ENCODE data around the gene CHST15. TPM values are rescaled to one million over a fixed set of nuclear protein-coding genes. Genes with fewer than 3 reads are reported as not detected.
A peak's percentile ranks its signal among the peaks of the same experiment; 100 is the strongest.
"Not testable (repeated sequence)": the region's sequence is repeated elsewhere in the genome, so short reads cannot be mapped to it uniquely, and the experiment has no call there.

CHST15 gene
- total and polyA plus RNA-seq, 2 donors from 2014 or later = 2.8 to 39.7 TPM

- H3K27ac ChIP-seq (ENCODE audit: low read depth in 2 of 2, low read length in 2 of 2) = no peak overlapping the region
- H3K9me3 ChIP-seq (ENCODE audit: control insufficient read depth in 2 of 3, insufficient read depth in 1 of 3, low read length in 3 of 3) = peaks cover 0 to 4% (median 2%) of the 10 kb centered on the region in 3 donors
- no peak overlapping the region for H3K9ac ChIP-seq (ENCODE audit: low read length in 3 of 3)
- intact Hi-C loops (cut with DNase I) = no loop called here
- peaks cover 0 to 3% (median 0%) of the 10 kb centered on the region in 3 donors for H3K4me1 ChIP-seq (ENCODE audit: control insufficient read depth in 2 of 3, insufficient read depth in 2 of 3, low read depth in 1 of 3, low read length in 3 of 3)
- H3K36me3 ChIP-seq (ENCODE audit: control insufficient read depth in 2 of 3, insufficient read depth in 3 of 3, low read length in 3 of 3) = no peaks in the 10 kb centered on the region
- DNase-seq (no peak), FAIRE-seq (no peak)
- no peak for TF ChIP-seq CTCF (IDR thresholded peaks at IDR 0.05; ENCODE audit: borderline replicate concordance, extremely low read depth, insufficient read depth)
- H3K4me3 ChIP-seq (ENCODE audit: low read length in 3 of 3) = no peak overlapping the region
- H3K27me3 ChIP-seq (ENCODE audit: control insufficient read depth, insufficient read depth, low read length) = peaks cover 3% of the 10 kb centered on the region
Observed at GRCh38 chr10:124096494-124096893, 3.1 kb upstream of the CHST15 start.

GRCh38 chr10:124095801-124096200 is 2.4 kb upstream of the CHST15 start:
- H3K9me3 ChIP-seq (ENCODE audit: control insufficient read depth in 2 of 3, insufficient read depth in 1 of 3, low read length in 3 of 3); H3K4me1 ChIP-seq (ENCODE audit: control insufficient read depth in 2 of 3, insufficient read depth in 2 of 3, low read depth in 1 of 3, low read length in 3 of 3); H3K9ac ChIP-seq (ENCODE audit: low read length in 3 of 3); DNase-seq; H3K36me3 ChIP-seq (ENCODE audit: control insufficient read depth in 2 of 3, insufficient read depth in 3 of 3, low read length in 3 of 3); intact Hi-C loops (cut with DNase I); FAIRE-seq; H3K4me3 ChIP-seq (ENCODE audit: low read length in 3 of 3); H3K27ac ChIP-seq (ENCODE audit: low read depth in 2 of 2, low read length in 2 of 2); H3K27me3 ChIP-seq (ENCODE audit: control insufficient read depth, insufficient read depth, low read length): not testable (repeated sequence)

DNA sequence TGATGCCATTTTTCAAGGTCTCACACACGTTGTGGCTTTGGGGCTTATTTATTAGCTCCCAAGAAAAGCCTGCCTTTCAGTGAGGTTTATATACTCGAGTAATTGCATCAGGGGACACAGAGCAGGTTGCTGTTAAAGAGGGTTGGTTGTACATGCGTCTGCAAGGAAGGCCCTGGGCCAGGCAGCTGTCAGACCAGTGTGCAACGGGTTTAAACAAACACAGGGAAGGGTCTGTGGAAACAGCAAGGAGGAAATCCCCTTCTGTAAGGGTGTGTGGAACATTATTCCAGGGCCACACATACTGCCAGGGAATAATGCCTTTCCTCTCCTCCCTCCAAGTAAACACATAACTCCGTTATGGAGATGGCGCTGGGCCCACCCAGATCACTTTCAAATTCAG is 1.7 kb upstream of the CHST15 start:
- no peak overlapping the region for H3K27ac ChIP-seq (ENCODE audit: low read depth in 2 of 2, low read length in 2 of 2)
- DNase-seq = no peak
- intact Hi-C loops (cut with DNase I) = no loop called here
- TF ChIP-seq CTCF (IDR thresholded peaks at IDR 0.05; ENCODE audit: borderline replicate concordance, extremely low read depth, insufficient read depth) = no peak
- peaks cover 0 to 8% (median 0%) of the 10 kb centered on the region in 3 donors for H3K4me1 ChIP-seq (ENCODE audit: control insufficient read depth in 2 of 3, insufficient read depth in 2 of 3, low read depth in 1 of 3, low read length in 3 of 3)
- no peak overlapping the region for H3K9ac ChIP-seq (ENCODE audit: low read length in 3 of 3)
- no peak overlapping the region for H3K4me3 ChIP-seq (ENCODE audit: low read length in 3 of 3)
- H3K36me3 ChIP-seq (ENCODE audit: control insufficient read depth in 2 of 3, insufficient read depth in 3 of 3, low read length in 3 of 3) = no peaks in the 10 kb centered on the region
- FAIRE-seq = no peak
- H3K27me3 ChIP-seq (ENCODE audit: control insufficient read depth, insufficient read depth, low read length) = peaks cover 3% of the 10 kb centered on the region
- H3K9me3 ChIP-seq (ENCODE audit: control insufficient read depth in 2 of 3, insufficient read depth in 1 of 3, low read length in 3 of 3) = peaks cover 0 to 4% (median 0%) of the 10 kb centered on the region in 3 donors

DNA sequence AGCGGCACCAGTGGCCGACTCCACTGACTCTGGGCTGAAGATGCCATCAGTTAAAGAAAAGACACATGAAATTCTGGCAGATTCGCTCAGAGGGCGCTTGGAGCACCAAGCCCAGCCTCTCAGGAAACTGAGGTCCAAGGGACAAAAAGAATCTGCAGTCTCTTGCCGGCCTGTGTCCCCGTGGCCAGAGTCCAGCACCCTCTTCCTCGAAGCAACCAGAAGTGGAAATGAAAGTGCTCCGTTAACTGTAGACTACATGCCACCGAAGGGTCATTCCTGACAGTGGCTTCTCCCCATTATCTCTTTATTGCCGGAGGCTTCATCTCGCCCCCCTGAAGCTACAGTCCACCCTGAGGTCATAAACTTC is 1.0 kb upstream of the CHST15 start:
- Histone ChIP-seq H3K4me3 (ENCODE audit: low read length in 3 of 3) (peak overlapping the region in 2 of 3 donors; percentile 11 to 59), H3K27me3 (ENCODE audit: control insufficient read depth, insufficient read depth, low read length) (peaks cover 3% of the 10 kb centered on the region), H3K9ac (ENCODE audit: low read length in 3 of 3) (no peak overlapping the region), H3K36me3 (ENCODE audit: control insufficient read depth in 2 of 3, insufficient read depth in 3 of 3, low read length in 3 of 3) (no peaks in the 10 kb centered on the region), H3K9me3 (ENCODE audit: control insufficient read depth in 2 of 3, insufficient read depth in 1 of 3, low read length in 3 of 3) (peaks cover 0 to 4% (median 0%) of the 10 kb centered on the region in 3 donors), H3K4me1 (ENCODE audit: control insufficient read depth in 2 of 3, insufficient read depth in 2 of 3, low read depth in 1 of 3, low read length in 3 of 3) (peaks cover 0 to 8% (median 0%) of the 10 kb centered on the region in 3 donors), H3K27ac (ENCODE audit: low read depth in 2 of 2, low read length in 2 of 2) (peak overlapping the region in 1 of 2 donors; percentile 73)
- no peak for DNase-seq
- no peak for FAIRE-seq
- no peak for TF ChIP-seq CTCF (IDR thresholded peaks at IDR 0.05; ENCODE audit: borderline replicate concordance, extremely low read depth, insufficient read depth)
- intact Hi-C loops (cut with DNase I) = no loop called here

DNA sequence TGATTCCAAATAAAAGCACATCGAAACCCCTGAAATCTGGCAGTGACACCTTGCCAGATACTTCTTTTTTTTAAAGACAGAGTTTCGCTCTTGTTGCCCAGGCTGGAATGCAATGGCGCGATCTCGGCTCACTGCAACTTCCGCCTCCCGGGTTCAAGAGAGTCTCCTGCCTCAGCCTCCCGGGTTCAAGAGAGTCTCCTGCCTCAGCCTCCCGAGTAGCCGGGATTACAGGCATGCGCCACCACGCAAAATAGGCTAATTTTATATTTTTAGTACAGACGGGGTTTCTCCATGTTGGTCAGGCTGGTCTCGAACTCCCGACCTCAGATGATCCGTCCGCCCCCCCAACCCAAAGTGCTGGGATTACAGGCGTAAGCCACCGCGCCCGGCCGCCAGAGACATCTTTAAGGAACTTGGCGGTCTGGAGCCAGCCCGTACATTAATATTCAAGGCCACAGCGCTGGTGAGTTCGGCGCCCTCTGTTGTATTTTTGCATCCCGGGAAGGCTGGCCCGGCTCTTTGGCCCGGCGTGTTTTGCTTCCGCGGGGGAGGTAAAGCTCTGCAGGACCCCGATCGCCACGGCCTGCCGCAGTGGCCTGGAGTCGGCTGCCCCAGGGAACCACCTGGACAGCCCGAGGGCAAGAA is 498 bp upstream of the CHST15 start:
- FAIRE-seq; H3K9me3 ChIP-seq (ENCODE audit: control insufficient read depth in 2 of 3, insufficient read depth in 1 of 3, low read length in 3 of 3); intact Hi-C loops (cut with DNase I); H3K36me3 ChIP-seq (ENCODE audit: control insufficient read depth in 2 of 3, insufficient read depth in 3 of 3, low read length in 3 of 3); H3K4me1 ChIP-seq (ENCODE audit: control insufficient read depth in 2 of 3, insufficient read depth in 2 of 3, low read depth in 1 of 3, low read length in 3 of 3); H3K27me3 ChIP-seq (ENCODE audit: control insufficient read depth, insufficient read depth, low read length): not testable (repeated sequence)
- Histone ChIP-seq H3K9ac (ENCODE audit: low read length in 3 of 3) (peak overlapping the region in 1 of 3 donors; percentile 20), H3K27ac (ENCODE audit: low read depth in 2 of 2, low read length in 2 of 2) (peak overlapping the region; percentile 63 to 73), H3K4me3 (ENCODE audit: low read length in 3 of 3) (peak overlapping the region; percentile 45 to 59 (median 52))
- peak; percentile 55 to 84 (median 72) for DNase-seq
